Kidney epithelial cell (primary cell): ENCODE measurements around the gene GNB4. TPM values are rescaled to one million over a fixed set of nuclear protein-coding genes. Genes with fewer than 3 reads are reported as not detected.

Experiments used
- DNase-seq: peaks from one replicate; pipeline ENCODE4 v3.0.0-alpha.2; 2010; ENCODE audit warnings: low read depth
- H3K27me3 ChIP-seq: 2 replicates; pipeline ENCODE4 v1.6.0; 2011; ENCODE audit warnings: low read length; ENCODE audit not compliant: control insufficient read depth, insufficient read depth
- H3K36me3 ChIP-seq: 2 replicates; pipeline ENCODE4 v1.5.1; 2011; ENCODE audit warnings: low read length; ENCODE audit not compliant: control insufficient read depth, insufficient read depth
- H3K4me3 ChIP-seq: 2 replicates; pipeline ENCODE4 v1.5.1; 2011; ENCODE audit warnings: low read depth, mild to moderate bottlenecking, control low read depth, low read length
- total RNA-seq: library from RNA; depleted of rRNA; stranded (reverse); fragments of >200 nt; gene quantifications from 2 replicates; pipeline ENCODE4 v1.2.3, GENCODE V29; 2015
- TF ChIP-seq, protein P1 (sequence below): IDR thresholded peaks from 2 replicates; pipeline ENCODE4 v1.5.1; 2011; ENCODE audit warnings: mild to moderate bottlenecking, moderate library complexity, low read length, control low read depth, inconsistent platforms; ENCODE audit not compliant: insufficient read depth, poor library complexity, severe bottlenecking

Gene GNB4
- total RNA-seq, 1 donor from 2014 or later = 26.2 TPM

DNA sequence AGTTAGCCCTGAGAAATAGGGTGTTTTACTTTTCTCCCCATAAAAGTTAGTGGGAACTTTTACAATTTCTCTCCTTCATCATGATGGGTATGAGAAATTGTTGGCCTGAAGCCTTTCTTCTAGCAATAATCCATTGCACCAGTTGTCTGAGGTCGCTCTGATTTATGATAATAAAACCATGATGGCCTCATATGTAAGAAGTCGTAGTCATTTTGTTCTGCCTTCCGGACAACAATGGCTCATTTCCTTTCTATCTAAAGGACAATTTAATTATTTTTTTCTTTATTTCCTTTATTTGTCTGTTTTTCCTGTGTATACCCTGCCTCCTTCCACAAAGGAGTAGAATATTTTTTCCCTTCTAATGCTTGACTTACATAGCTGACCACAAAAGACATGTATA lies 31.6 kb upstream of the GNB4 start:
- DNase-seq = no peak
- Histone ChIP-seq H3K4me3 (no peak overlapping the region), H3K36me3 (no peaks in the 10 kb centered on the region), H3K27me3 (no peaks in the 10 kb centered on the region)
- TF ChIP-seq, protein P1, sequence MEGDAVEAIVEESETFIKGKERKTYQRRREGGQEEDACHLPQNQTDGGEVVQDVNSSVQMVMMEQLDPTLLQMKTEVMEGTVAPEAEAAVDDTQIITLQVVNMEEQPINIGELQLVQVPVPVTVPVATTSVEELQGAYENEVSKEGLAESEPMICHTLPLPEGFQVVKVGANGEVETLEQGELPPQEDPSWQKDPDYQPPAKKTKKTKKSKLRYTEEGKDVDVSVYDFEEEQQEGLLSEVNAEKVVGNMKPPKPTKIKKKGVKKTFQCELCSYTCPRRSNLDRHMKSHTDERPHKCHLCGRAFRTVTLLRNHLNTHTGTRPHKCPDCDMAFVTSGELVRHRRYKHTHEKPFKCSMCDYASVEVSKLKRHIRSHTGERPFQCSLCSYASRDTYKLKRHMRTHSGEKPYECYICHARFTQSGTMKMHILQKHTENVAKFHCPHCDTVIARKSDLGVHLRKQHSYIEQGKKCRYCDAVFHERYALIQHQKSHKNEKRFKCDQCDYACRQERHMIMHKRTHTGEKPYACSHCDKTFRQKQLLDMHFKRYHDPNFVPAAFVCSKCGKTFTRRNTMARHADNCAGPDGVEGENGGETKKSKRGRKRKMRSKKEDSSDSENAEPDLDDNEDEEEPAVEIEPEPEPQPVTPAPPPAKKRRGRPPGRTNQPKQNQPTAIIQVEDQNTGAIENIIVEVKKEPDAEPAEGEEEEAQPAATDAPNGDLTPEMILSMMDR = no peak

DNA sequence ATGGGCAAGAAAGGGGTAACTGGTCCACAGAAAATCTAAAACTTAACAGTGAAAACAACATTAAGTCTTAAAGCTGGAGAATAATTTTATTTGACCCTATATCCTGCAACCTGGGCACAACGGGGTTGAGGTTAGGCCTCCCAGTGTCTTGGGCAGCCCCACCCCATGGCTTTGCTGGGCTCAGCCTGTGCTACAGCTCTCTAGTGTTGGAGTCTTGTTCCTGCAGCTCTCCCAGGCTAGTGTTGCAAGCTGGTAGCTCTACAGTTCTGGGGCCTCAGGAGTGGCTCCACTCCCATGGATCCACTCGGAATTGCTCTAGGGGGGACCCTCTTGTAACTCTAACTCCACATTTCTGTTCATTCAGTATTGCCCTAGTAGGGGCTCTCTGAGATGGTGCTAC lies 24.9 kb upstream of the GNB4 start:
- TF ChIP-seq, protein P1 = no peak
- H3K36me3 ChIP-seq = no peaks in the 10 kb centered on the region
- no peak overlapping the region for H3K4me3 ChIP-seq
- DNase-seq = no peak
- no peaks in the 10 kb centered on the region for H3K27me3 ChIP-seq

DNA sequence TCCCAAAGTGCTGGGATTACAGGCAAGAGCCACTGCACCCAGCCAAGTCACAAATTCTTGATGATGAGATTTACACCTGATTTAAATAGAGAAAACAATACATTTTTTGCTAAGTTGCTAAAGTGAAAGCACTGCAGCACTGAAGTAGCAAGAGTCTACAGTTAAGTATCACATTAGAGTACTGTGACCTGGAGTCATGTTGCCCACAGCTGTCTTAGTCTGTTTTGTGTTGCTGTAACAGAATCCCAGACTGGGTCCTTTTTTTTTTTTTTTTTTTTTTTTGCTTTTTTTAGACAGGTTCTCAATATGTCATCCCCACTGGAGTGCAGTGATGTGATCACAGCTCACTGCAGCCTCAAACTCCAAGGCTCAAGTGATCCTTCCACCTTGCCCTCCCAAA lies 23.2 kb upstream of the GNB4 start:
- Histone ChIP-seq H3K4me3 (no peak overlapping the region), H3K27me3 (no peaks in the 10 kb centered on the region), H3K36me3 (no peaks in the 10 kb centered on the region)
- TF ChIP-seq, protein P1 = no peak
- no peak for DNase-seq

DNA sequence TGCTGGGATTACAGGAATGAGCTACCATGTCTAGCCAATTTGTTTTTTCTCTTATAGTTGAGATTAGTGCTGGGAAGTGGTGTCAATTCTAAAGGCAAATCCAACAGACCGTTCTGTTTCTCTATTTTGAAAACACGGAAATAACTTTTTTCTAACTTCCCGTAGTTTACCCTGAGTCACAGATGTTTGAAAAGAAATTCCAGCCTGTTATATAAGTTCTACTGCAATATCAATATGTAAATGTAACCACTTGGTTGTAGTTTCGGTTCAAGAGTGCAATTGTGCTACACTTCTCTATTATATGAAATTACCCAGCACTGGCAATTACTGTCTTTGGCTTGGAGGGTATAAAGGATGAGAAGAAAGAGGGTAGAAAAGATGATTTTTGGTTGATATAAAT lies 22.3 kb upstream of the GNB4 start:
- no peak for DNase-seq
- TF ChIP-seq, protein P1 = no peak

DNA sequence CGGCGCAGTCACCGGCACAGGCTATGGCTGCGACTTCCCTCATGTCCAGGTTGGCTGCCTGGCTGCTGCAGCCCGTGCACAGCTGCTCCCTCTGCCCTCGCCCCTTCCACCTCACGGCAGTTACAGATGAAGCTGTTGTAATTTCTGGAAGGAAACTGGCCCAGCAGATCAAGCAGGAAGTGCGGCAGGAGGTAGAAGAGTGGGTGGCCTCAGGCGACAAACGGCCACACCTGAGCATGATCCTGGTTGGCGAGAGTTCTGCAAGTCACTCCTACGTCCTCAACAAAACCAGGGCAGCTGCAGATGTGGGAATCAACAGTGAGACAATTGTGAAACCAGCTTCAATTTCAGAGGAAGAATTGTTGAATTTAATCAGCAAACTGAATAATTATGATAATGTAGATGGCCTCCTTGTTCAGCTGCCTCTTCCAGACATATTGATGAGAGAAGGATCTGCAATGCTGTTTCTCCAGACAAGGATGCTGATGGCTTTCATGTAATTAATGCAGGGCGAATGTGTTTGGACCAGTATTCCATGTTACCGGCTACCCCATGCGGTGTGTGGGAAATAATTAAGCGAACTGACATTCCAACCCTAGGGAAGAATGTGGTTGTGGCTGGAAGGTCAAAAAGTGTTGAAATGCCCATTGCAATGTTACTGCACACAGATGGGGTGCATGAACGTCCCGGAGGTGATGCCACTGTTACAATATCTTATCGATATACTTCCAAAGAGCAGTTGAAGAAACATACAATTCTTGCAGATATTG lies 13.2 kb upstream of the GNB4 start:
- H3K36me3 ChIP-seq = no peaks in the 10 kb centered on the region
- TF ChIP-seq, protein P1 = no peak
- no peak for DNase-seq
- no peaks in the 10 kb centered on the region for H3K27me3 ChIP-seq
- no peak overlapping the region for H3K4me3 ChIP-seq

More for the DNA sequence above, 22.3 kb upstream of the GNB4 start:
- Histone ChIP-seq H3K27me3 (no peaks in the 10 kb centered on the region), H3K36me3 (no peaks in the 10 kb centered on the region), H3K4me3 (no peak overlapping the region)

DNA sequence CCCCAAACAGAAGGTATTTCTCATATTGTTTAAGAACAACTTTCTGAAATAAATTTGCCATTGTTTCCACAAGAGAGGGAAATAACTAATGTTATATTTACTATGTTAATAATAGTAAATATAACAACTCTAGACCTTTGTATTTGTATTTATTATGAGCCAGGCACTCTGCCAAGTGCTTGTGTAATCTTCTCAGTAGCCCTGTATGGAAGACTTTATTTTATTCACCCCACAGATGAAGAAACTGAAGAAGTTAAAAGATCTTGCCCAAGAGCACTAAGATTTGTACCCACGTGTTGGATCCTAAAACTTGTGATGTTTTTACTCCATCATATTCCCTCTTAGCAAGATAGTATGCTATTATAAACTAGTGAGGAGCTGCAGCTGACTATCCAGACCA lies 12.0 kb upstream of the GNB4 start:
- Histone ChIP-seq H3K27me3 (no peaks in the 10 kb centered on the region), H3K4me3 (no peak overlapping the region), H3K36me3 (no peaks in the 10 kb centered on the region)
- DNase-seq = no peak
- TF ChIP-seq, protein P1 = no peak
